Right atrium auricular region (tissue), 2 donors: ENCODE results near the gene CLIC5. TPM values are rescaled to one million over a fixed set of nuclear protein-coding genes. Genes with fewer than 3 reads are reported as not detected.

Source experiments
- DNase-seq: peaks from one replicate; pipeline ENCODE4 v3.0.0-alpha.2; 2019; ENCODE audit warnings: low spot score
- H3K27ac ChIP-seq, 2 donors: fragments of 200-600 bp; sonication (generic); 1 replicate in 1 of 2; 2 replicates in 1 of 2; pipeline ENCODE4 v1.5.1; 2016 to 2019
- H3K27me3 ChIP-seq, 2 donors: fragments of 200-600 bp; sonication (generic); one replicate each; pipeline versions ENCODE4 v1.5.1 to v1.6.0; 2017 to 2019
- H3K36me3 ChIP-seq: fragments of 200-600 bp; sonication (generic); one replicate; pipeline ENCODE4 v1.5.1; 2016
- H3K4me1 ChIP-seq, 2 donors: fragments of 200-600 bp; sonication (generic); one replicate each; pipeline versions ENCODE4 v1.5.1 to v1.6.0; 2017 to 2019
- H3K4me3 ChIP-seq, 2 donors: fragments of 200-600 bp; sonication (generic); 1 replicate in 1 of 2; 2 replicates in 1 of 2; pipeline ENCODE4 v1.5.1; 2017 to 2019; ENCODE audit warnings: mild to moderate bottlenecking in 1 of 2, moderate library complexity in 1 of 2
- H3K9me3 ChIP-seq, 2 donors: fragments of 200-600 bp; sonication (generic); one replicate each; pipeline ENCODE4 v1.5.1; 2019
- CTCF ChIP-seq, 2 donors: fragments of 200-600 bp; sonication (generic); IDR thresholded peaks; one replicate each; pipeline ENCODE4 v1.5.1; 2019; ENCODE audit warnings: antibody characterized with exemption in 2 of 2
- total RNA-seq, 2 donors: library from RNA; depleted of rRNA; stranded (reverse); fragments of >200 nt; gene quantifications; one replicate each; pipeline ENCODE4 v1.1.0, GENCODE V29; 2016

Gene CLIC5
- total RNA-seq, 2 donors from 2014 or later, result 99.8 to 114 TPM

- H3K27ac ChIP-seq, result peak overlapping the region in 1 of 2 donors; percentile 33
- no peak for TF ChIP-seq CTCF (IDR thresholded peaks at IDR 0.05)
- no peak for DNase-seq
Observed at GRCh38 chr6:45880159-45880558, 135.5 kb downstream of the CLIC5 start.

GRCh38 chr6:45877970-45878590 lies 137.6 kb downstream of the CLIC5 start:
- H3K27me3 ChIP-seq, result no peaks in the 10 kb centered on the region
- no peaks in the 10 kb centered on the region for H3K9me3 ChIP-seq
- H3K4me3 ChIP-seq, result no peak overlapping the region
- H3K4me1 ChIP-seq, result peaks cover 0 to 23% of the 10 kb centered on the region in 2 donors
- no peak for TF ChIP-seq CTCF (IDR thresholded peaks at IDR 0.05)
- H3K36me3 ChIP-seq, result no peaks in the 10 kb centered on the region
- no peak for DNase-seq
- H3K27ac ChIP-seq, result no peak overlapping the region

More at GRCh38 chr6:45880159-45880558, 135.5 kb downstream of the CLIC5 start:
- H3K27me3 ChIP-seq, result no peaks in the 10 kb centered on the region
- H3K4me3 ChIP-seq, result no peak overlapping the region
- no peaks in the 10 kb centered on the region for H3K36me3 ChIP-seq
- no peaks in the 10 kb centered on the region for H3K9me3 ChIP-seq
- peaks cover 0 to 23% of the 10 kb centered on the region in 2 donors for H3K4me1 ChIP-seq

GRCh38 chr6:45872827-45873365 lies 142.8 kb downstream of the CLIC5 start:
- H3K27me3 ChIP-seq, result no peaks in the 10 kb centered on the region
- no peak overlapping the region for H3K27ac ChIP-seq
- no peak overlapping the region for H3K4me3 ChIP-seq
- no peaks in the 10 kb centered on the region for H3K36me3 ChIP-seq
- DNase-seq, result no peak
- no peaks in the 10 kb centered on the region for H3K9me3 ChIP-seq
- H3K4me1 ChIP-seq, result no peaks in the 10 kb centered on the region
- TF ChIP-seq CTCF (IDR thresholded peaks at IDR 0.05), result no peak

- H3K4me1 ChIP-seq, result no peaks in the 10 kb centered on the region
- no peaks in the 10 kb centered on the region for H3K9me3 ChIP-seq
- no peak overlapping the region for H3K4me3 ChIP-seq
- no peak overlapping the region for H3K27ac ChIP-seq
- DNase-seq, result no peak
- no peaks in the 10 kb centered on the region for H3K27me3 ChIP-seq
- no peaks in the 10 kb centered on the region for H3K36me3 ChIP-seq
- no peak for TF ChIP-seq CTCF (IDR thresholded peaks at IDR 0.05)
Observed at GRCh38 chr6:45870531-45870930, 145.1 kb downstream of the CLIC5 start.

- no peak for DNase-seq
- Histone ChIP-seq H3K27me3 (no peaks in the 10 kb centered on the region), H3K27ac (no peak overlapping the region), H3K4me3 (no peak overlapping the region), H3K36me3 (no peaks in the 10 kb centered on the region), H3K4me1 (no peaks in the 10 kb centered on the region), H3K9me3 (no peaks in the 10 kb centered on the region)
- TF ChIP-seq CTCF (IDR thresholded peaks at IDR 0.05), result no peak
Observed at GRCh38 chr6:45864651-45865050, 151.0 kb downstream of the CLIC5 start.

- no peaks in the 10 kb centered on the region for H3K27me3 ChIP-seq
- H3K27ac ChIP-seq, result no peak overlapping the region
- no peaks in the 10 kb centered on the region for H3K9me3 ChIP-seq
- no peaks in the 10 kb centered on the region for H3K36me3 ChIP-seq
- H3K4me1 ChIP-seq, result no peaks in the 10 kb centered on the region
- DNase-seq, result no peak
- TF ChIP-seq CTCF (IDR thresholded peaks at IDR 0.05), result no peak
- no peak overlapping the region for H3K4me3 ChIP-seq
Observed at GRCh38 chr6:45858691-45859090, 157.0 kb downstream of the CLIC5 start.
